GM12891 (cell line): Measurements from ENCODE around the gene ASPA.

Source experiments
- DNase-seq: peaks from one replicate; pipeline ENCODE4 v3.0.0; 2011; ENCODE audit warnings: low spot score; ENCODE audit not compliant: insufficient read length
- FAIRE-seq: peaks from 2 replicates; lab custom pipeline; 2011; peaks lifted over from hg19 to GRCh38; lab: Jason Lieb, UNC
- PAX5 ChIP-seq: IDR thresholded peaks from 2 replicates; pipeline ENCODE4 v1.6.1; 2011; ENCODE audit warnings: low read length, moderate library complexity, mild to moderate bottlenecking; ENCODE audit not compliant: insufficient read depth, severe bottlenecking
- POLR2A ChIP-seq: IDR thresholded peaks from 2 replicates; pipeline ENCODE4 v1.6.1; 2011; ENCODE audit warnings: low read depth, low read length, control low read depth
- POLR2AphosphoS5 ChIP-seq: IDR thresholded peaks from 2 replicates; pipeline ENCODE4 v1.6.1; 2011; ENCODE audit warnings: low read depth, low read length, control low read depth
- POU2F2 ChIP-seq: IDR thresholded peaks from 2 replicates; pipeline ENCODE4 v1.6.1; 2011; ENCODE audit warnings: low read depth, mild to moderate bottlenecking, control low read depth, low read length, moderate library complexity
- SPI1 ChIP-seq: IDR thresholded peaks from 2 replicates; pipeline ENCODE4 v1.6.1; 2011; ENCODE audit warnings: low read depth, low read length, control low read depth
- TAF1 ChIP-seq: IDR thresholded peaks from 2 replicates; pipeline ENCODE4 v1.6.1; 2011; ENCODE audit warnings: low read depth, low read length, control low read depth

The ASPA gene

GRCh38 chr17:3532106-3532858 is 56.5 kb downstream of the ASPA start:
- FAIRE-seq = no peak
- DNase-seq = no peak
- TF ChIP-seq TAF1 = no peak
- TF ChIP-seq POU2F2 = no peak
- TF ChIP-seq SPI1 = no peak
- TF ChIP-seq POLR2A = no peak
- TF ChIP-seq POLR2AphosphoS5 = no peak
- no peak for TF ChIP-seq PAX5

DNA sequence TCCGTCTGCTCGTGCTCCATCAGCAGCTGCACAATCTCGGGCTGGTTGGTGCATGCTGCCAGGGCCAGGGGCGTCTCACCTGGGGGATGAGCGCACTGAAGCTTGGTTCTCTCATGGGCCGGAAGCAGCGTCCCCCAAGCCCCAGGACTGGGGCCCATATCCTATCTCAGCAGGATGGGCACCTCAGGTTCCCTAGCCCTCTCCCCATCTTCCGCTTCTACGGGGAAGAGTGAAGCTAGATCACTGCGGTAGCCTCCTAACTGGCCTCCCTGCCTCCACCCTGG is 57.0 kb downstream of the ASPA start:
- TF ChIP-seq POLR2AphosphoS5 (no peak), TAF1 (no peak), SPI1 (no peak), POLR2A (no peak), PAX5 (no peak), POU2F2 (no peak)
- no peak for FAIRE-seq
- no peak for DNase-seq

GRCh38 chr17:3533752-3534151 is 58.0 kb downstream of the ASPA start:
- no peak for FAIRE-seq

DNA sequence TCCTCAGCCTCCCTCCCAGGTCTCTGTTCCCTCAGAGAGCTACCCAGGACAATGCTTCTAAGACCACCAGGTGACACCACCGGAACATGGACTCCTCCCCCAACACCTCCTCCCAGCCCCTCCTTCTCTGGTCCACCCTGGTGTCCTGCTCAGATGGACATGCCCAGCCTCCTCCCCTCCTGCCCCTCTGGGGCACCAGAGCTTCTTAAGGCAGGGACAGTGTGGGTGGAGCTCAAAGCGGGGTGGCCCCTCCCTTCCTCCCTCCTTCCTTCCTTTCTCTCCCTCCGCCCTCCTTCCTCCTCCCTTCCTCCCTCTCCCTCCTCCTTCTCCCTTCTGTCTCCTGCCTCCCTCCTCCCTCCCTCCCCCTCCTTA is 59.1 kb downstream of the ASPA start:
- FAIRE-seq = peak; percentile 51
- TF ChIP-seq POLR2AphosphoS5 (no peak), PAX5 (no peak), POLR2A (no peak), SPI1 (no peak), TAF1 (no peak), POU2F2 (no peak)
- no peak for DNase-seq

More at GRCh38 chr17:3533752-3534151, 58.0 kb downstream of the ASPA start:
- no peak for DNase-seq
- TF ChIP-seq POLR2A (no peak), POLR2AphosphoS5 (no peak), TAF1 (no peak), POU2F2 (no peak), PAX5 (no peak)

DNA sequence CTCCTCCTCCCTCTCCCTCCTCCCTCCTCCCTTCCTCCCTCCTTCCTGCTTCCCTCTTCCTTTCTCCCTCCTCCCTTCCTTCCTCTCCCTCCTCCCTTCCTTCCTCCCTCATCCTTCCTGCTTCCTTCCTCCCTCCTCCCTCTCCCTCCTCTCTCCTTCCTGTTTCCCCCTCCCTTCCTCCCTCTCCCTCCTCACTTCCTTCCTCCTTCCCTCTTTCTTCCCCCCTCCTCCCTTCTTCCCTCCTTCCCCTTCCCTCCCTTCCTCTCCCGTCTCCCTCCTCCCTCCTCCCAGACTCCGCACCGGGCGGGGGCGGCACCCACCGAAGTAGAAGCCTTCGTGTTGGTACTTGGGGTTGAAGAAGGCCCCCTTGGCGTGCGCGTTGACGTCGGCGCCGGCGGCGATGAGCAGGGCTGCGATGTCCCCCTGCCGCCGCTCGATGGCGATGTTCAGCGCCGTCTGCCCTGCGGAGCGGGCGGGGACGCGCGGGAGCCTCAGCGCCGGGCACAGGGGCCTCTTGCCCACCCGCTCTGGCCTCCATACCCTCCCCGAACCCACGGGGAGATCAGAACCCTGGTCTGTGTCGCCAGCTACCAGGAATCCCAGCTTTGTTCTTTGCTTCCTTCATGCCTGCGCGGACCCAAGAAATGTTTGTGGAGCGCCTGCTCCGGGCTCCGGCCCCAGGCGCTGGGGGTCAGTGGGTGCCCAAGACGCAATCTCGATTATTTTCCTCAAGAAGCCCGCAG is 59.6 kb downstream of the ASPA start:
- no peak for TF ChIP-seq POLR2A
- FAIRE-seq (peak; percentile 96), DNase-seq (peak; percentile 93)

GRCh38 chr17:3536716-3537115 is 60.9 kb downstream of the ASPA start:
- no peak for FAIRE-seq
- DNase-seq = no peak
- TF ChIP-seq SPI1 (no peak), POLR2AphosphoS5 (no peak), POU2F2 (no peak), POLR2A (no peak), TAF1 (no peak), PAX5 (no peak)

DNA sequence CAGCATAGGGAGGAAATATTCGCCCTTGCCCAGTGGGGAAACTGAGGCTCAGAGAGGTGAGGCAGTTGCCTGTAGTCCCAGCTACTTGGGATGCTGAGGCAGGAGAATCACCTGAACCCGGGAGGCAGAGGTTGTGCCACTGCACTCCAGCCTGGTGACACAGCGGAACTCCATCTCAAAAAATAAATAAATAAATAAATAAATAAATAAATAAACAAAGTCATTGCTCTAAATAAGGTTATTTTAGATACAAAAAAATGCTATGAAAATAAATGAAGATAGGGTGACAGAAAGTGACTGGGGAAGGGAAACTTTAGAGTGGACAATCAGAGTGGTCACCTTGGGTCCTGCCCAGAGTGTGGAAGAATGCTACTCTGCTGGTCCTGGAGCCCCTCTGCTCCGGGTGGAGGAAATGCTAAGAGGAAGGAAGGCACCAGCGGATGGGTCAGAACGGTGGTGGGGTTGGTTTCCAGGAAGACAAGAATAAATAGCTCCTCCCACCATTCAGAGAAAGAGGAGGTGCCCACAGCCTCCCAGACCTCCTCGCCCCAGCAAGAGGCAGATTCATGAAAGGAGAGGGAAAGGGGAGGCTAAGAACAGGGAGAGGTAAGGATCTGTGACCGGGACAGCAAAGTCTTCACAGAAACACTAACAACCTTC is 64.2 kb downstream of the ASPA start:
- FAIRE-seq = no peak
- TF ChIP-seq POU2F2 (no peak), PAX5 (no peak), TAF1 (no peak), POLR2A (no peak), SPI1 (no peak), POLR2AphosphoS5 (no peak)
- DNase-seq = no peak

DNA sequence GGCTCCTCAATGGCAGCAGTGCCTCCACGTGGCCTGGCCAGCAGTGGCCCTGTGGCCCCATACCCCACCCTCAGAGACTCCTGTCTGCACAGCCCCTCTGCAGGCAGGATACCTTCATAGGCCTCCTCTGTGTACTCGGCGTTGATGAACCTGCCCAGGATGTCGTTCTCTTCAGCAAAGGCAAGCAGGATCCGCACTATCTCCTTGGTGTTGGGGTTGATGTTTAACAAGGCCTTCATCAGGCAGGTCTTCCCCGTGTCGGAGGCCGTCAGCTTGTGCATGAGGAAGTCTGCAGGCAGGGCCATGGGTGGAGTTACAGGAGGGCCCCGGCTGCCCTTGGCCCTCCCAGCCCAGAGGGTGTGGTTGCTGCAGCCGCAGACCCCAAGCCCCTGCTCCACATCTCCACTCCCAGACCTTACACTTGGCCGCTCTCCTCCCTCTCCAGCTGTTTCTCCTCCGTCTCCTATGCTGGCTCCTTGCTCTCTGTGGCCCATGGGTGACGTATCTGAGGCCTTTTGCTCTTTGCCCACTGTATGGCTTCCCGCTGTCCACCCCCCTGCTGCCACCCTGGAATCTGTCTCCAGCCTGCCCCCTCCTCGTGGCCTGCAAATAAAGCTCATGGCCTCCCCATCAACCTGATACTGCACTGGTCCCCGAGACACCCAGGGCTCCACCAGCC is 66.8 kb downstream of the ASPA start:
- TF ChIP-seq POLR2AphosphoS5 = no peak
- TF ChIP-seq POU2F2 = no peak
- no peak for TF ChIP-seq PAX5
- no peak for TF ChIP-seq SPI1
- no peak for TF ChIP-seq TAF1
- no peak for TF ChIP-seq POLR2A
- DNase-seq (no peak), FAIRE-seq (no peak)

DNA sequence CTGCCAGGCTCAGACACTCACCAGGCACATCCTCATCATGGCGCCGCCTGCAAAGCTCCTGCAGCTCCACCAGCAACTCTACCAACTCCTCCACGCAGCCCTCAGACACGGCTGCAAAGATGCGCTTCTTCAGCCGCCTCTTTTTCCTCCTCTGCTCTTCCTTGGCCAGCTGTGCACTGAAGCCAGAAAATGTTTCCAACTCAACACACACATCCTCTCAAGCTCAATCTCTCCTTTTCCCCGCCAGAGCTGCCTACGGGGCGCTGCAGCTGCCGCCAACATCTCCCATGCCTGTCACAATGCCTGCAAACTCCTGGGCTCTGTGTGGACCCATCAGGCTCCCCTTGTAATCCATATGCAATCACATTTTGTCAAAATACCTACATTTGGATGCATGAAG is 67.7 kb downstream of the ASPA start:
- FAIRE-seq = no peak
- TF ChIP-seq TAF1 (no peak), SPI1 (no peak), PAX5 (no peak), POLR2A (no peak), POU2F2 (no peak), POLR2AphosphoS5 (no peak)
- no peak for DNase-seq

DNA sequence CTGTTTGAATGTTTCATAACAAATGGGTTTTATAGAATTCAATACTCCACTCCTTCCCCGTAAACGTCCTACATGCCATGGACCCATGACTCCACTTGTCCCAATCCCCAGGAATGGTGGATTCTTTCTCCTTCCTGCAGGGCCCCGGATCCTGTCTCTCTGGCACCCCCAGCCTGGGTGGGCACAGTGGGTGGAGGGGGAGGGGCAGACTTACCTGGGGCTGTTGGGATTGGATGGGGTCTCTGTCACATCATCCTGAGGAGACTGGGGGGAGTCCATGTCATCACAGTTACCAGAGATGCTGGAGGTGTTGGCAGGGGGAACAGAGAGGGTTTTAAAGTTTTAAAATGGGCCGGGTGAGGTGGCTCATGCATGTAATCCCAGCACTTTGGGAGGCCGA is 68.6 kb downstream of the ASPA start:
- TF ChIP-seq TAF1 = no peak
- TF ChIP-seq SPI1 = no peak
- no peak for TF ChIP-seq PAX5
- TF ChIP-seq POLR2A = no peak
- TF ChIP-seq POLR2AphosphoS5 = no peak
- no peak for TF ChIP-seq POU2F2
- FAIRE-seq (no peak), DNase-seq (no peak)
